Measurements from ENCODE around the gene GUCD1. TPM values are rescaled to one million over a fixed set of nuclear protein-coding genes. Genes with fewer than 3 reads are reported as not detected.

The GUCD1 gene
- total RNA-seq, 1 experiment from 2014 or later = 87.4 TPM

DNA sequence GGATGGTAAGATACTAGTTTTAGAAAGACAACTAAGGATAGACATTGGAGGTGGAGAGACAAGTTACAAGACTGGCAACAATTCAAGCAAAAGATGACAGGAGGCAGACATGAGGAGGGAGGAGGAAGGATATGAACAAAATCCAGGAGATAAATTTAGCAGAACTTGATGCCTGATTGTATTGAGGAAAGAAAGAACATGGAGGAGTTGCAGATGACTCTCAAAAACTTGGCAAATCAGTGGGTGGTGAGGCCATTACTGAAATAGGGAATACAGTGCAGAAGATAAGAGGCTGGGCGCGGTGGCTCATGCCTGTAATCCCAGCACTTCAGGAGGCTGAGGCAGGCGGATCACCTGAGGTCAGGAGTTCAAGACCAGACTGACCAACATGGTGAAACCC, 62.5 kb downstream of the GUCD1 start:
- Histone ChIP-seq H3K56ac (ENCODE audit: insufficient read length, low read depth, low read length) (no peak overlapping the region), H3K9me3 (ENCODE audit: control insufficient read depth, low read depth, low read length) (no peaks in the 10 kb centered on the region), H2AK5ac (ENCODE audit: insufficient read length, low read length) (no peak overlapping the region), H3T11ph (ENCODE audit: low read length) (no peak overlapping the region), H3K79me1 (ENCODE audit: insufficient read depth, low read depth, low read length, poor library complexity, severe bottlenecking) (no peaks in the 10 kb centered on the region), H4K91ac (ENCODE audit: insufficient read length, low read depth, low read length) (no peak overlapping the region), H3K23me2 (ENCODE audit: insufficient read length, low read depth, low read length, poor library complexity, severe bottlenecking) (peaks cover 7% of the 10 kb centered on the region), H3K18ac (ENCODE audit: insufficient read length, low read depth, low read length) (no peak overlapping the region), H2BK15ac (ENCODE audit: low read depth, low read length) (no peak overlapping the region), H2BK5ac (ENCODE audit: insufficient read length, low read length) (no peak overlapping the region), H4K5ac (ENCODE audit: insufficient read length, low read depth, low read length) (no peak overlapping the region), H3K27ac (ENCODE audit: insufficient read length, low read depth, low read length) (no peak overlapping the region), H4K8ac (replicated peaks; ENCODE audit: insufficient read length, low read depth, low read length) (no peak overlapping the region), H3K27me3 (ENCODE audit: insufficient read depth, low read length) (peaks cover 27% of the 10 kb centered on the region; the same call in 1 of the 2 replicates), H2BK12ac (ENCODE audit: insufficient read length, low read depth, low read length) (no peak overlapping the region), H2BK120ac (ENCODE audit: low read depth, low read length, poor library complexity, severe bottlenecking) (no peak overlapping the region), H3K4me2 (ENCODE audit: insufficient read depth, insufficient read length, low read length) (no peak overlapping the region), H3K79me2 (ENCODE audit: insufficient read depth, low read length) (no peaks in the 10 kb centered on the region), H2AFZ (ENCODE audit: low read length) (no peak overlapping the region), H3K4me1 (ENCODE audit: insufficient read depth, low read length) (no peaks in the 10 kb centered on the region), H3K4ac (ENCODE audit: low read depth, low read length) (no peak overlapping the region), H4K20me1 (ENCODE audit: control insufficient read depth, insufficient read depth, insufficient read length) (no peaks in the 10 kb centered on the region), H3K14ac (ENCODE audit: insufficient read depth, low read length) (no peak overlapping the region), H3K9ac (ENCODE audit: extremely low read depth, insufficient read length, low read length) (no peak overlapping the region), H2BK20ac (ENCODE audit: low read depth, low read length, poor library complexity, severe bottlenecking) (no peak overlapping the region), H3K23ac (ENCODE audit: insufficient read length, low read depth, low read length) (no peak overlapping the region)
- Mint-ChIP-seq H3K36me3 (ENCODE audit: insufficient read depth in 1 of 3, low read depth in 3 of 3) (0 out of 7 replicates have a peak, but pooled peaks cover 0 to 4% (median 0%) of the 10 kb centered on the region in 3 experiments), H3K27me3 (ENCODE audit: low read depth) (peaks cover 59% of the 10 kb centered on the region), H3K9me3 (peaks cover 0 to 6% of the 10 kb centered on the region in 2 experiments; a peak in 2 of 5 replicates), H3K27ac (no peak overlapping the region), H3K4me1 (peaks cover 2 to 6% of the 10 kb centered on the region in 2 experiments; a peak in 1 of 4 replicates), H3K4me3 (no peak overlapping the region)
- WGBS (ENCODE audit: extremely low coverage, insufficient read length, low lambda C conversion rate) = no CpG with 5 or more reads among the region's 3 CpGs
- no peak for DNase-seq
- TF ChIP-seq, protein P1, sequence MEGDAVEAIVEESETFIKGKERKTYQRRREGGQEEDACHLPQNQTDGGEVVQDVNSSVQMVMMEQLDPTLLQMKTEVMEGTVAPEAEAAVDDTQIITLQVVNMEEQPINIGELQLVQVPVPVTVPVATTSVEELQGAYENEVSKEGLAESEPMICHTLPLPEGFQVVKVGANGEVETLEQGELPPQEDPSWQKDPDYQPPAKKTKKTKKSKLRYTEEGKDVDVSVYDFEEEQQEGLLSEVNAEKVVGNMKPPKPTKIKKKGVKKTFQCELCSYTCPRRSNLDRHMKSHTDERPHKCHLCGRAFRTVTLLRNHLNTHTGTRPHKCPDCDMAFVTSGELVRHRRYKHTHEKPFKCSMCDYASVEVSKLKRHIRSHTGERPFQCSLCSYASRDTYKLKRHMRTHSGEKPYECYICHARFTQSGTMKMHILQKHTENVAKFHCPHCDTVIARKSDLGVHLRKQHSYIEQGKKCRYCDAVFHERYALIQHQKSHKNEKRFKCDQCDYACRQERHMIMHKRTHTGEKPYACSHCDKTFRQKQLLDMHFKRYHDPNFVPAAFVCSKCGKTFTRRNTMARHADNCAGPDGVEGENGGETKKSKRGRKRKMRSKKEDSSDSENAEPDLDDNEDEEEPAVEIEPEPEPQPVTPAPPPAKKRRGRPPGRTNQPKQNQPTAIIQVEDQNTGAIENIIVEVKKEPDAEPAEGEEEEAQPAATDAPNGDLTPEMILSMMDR (conservative IDR thresholded peaks at IDR 0.05) = no peak

Other genes starting within 250 kb of the GUCD1 start
- gene ADORA2A, start 127.5 kb downstream of the GUCD1 start, total RNA-seq (2021) = 3.5 and 3.9 TPM in 2 replicates
- 0.07 TPM in 1 of 2 replicates, not detected in the other for gene UPB1, start 59.8 kb downstream of the GUCD1 start, total RNA-seq (2021)
- 205 and 212 TPM in 2 replicates for gene SNRPD3, start 861 bp upstream of the GUCD1 start, total RNA-seq (2021)
- 16.4 and 18.1 TPM in 2 replicates for gene LRRC75B, start 37.9 kb upstream of the GUCD1 start, total RNA-seq (2021)
- gene GGT1, start 48.1 kb upstream of the GUCD1 start, total RNA-seq (2021) = 19.5 and 20.5 TPM in 2 replicates
- gene PIWIL3, start 219.6 kb upstream of the GUCD1 start, total RNA-seq (2021) = 0.07 and 0.09 TPM in 2 replicates